ENCODE data around the gene PGAP6. TPM values are rescaled to one million over a fixed set of nuclear protein-coding genes. Genes with fewer than 3 reads are reported as not detected.
A peak's percentile ranks its signal among the peaks of the same experiment; 100 is the strongest.

Gene PGAP6
- total and polyA plus RNA-seq, 2 experiments from 2014 or later, result 133 to 205 TPM

GRCh38 chr16:386641-387156 is 4.9 kb upstream of the PGAP6 start:
- peaks cover 40% of the 10 kb centered on the region for H3K4me1 ChIP-seq (ENCODE audit: insufficient read depth)
- H3K4me3 ChIP-seq, result no peak overlapping the region
- peak; percentile 10 for DNase-seq (ENCODE audit: low spot score)
- no peak overlapping the region for H2AFZ ChIP-seq
- peaks cover 17% of the 10 kb centered on the region for H3K79me2 ChIP-seq
- peak overlapping the region; percentile 88 for H3K27ac ChIP-seq
- no peak for TF ChIP-seq EZH2 (IDR thresholded peaks at IDR 0.05; ENCODE audit: borderline replicate concordance)
- no peak for TF ChIP-seq CTCF (IDR thresholded peaks at IDR 0.05; ENCODE audit: poor library complexity)
- no peak for TF ChIP-seq EZH2phosphoT487 (IDR thresholded peaks at IDR 0.05; ENCODE audit: low read depth, severe bottlenecking, unreplicated experiment)
- no peaks in the 10 kb centered on the region for H3K9me2 ChIP-seq (replicated peaks; ENCODE audit: insufficient read depth)
- WGBS (ENCODE audit: low lambda C conversion rate, missing lambda C conversion rate), result 77% methylated on average over 19 of the region's 19 CpGs
- H3K27me3 ChIP-seq, result no peaks in the 10 kb centered on the region
- peak overlapping the region; percentile 71 for H3K4me2 ChIP-seq
- no peaks in the 10 kb centered on the region for H4K20me1 ChIP-seq (ENCODE audit: insufficient read depth, poor library complexity, severe bottlenecking)
- H3K36me3 ChIP-seq (replicated peaks; ENCODE audit: insufficient read depth, low read depth), result no peaks in the 10 kb centered on the region
- no peaks in the 10 kb centered on the region for H3K9me3 ChIP-seq (ENCODE audit: low read depth)

GRCh38 chr16:383326-384051 is 1.7 kb upstream of the PGAP6 start:
- Histone ChIP-seq H3K36me3 (replicated peaks; ENCODE audit: insufficient read depth, low read depth) (no peaks in the 10 kb centered on the region), H2AFZ (no peak overlapping the region), H4K20me1 (ENCODE audit: insufficient read depth, poor library complexity, severe bottlenecking) (peaks cover 8% of the 10 kb centered on the region), H3K79me2 (peaks cover 30% of the 10 kb centered on the region), H3K9me3 (ENCODE audit: low read depth) (no peaks in the 10 kb centered on the region), H3K27ac (peak overlapping the region; percentile 91), H3K9me2 (replicated peaks; ENCODE audit: insufficient read depth) (no peaks in the 10 kb centered on the region), H3K27me3 (no peaks in the 10 kb centered on the region), H3K4me3 (peak overlapping the region; percentile 98), H3K4me2 (peak overlapping the region; percentile 98), H3K4me1 (ENCODE audit: insufficient read depth) (peaks cover 40% of the 10 kb centered on the region)
- WGBS (ENCODE audit: low lambda C conversion rate, missing lambda C conversion rate), result 17% methylated on average over 31 of the region's 33 CpGs
- peak; percentile 82 for DNase-seq (ENCODE audit: low spot score)
- TF ChIP-seq CTCF (IDR thresholded peaks at IDR 0.05; ENCODE audit: poor library complexity) (no peak), EZH2 (IDR thresholded peaks at IDR 0.05; ENCODE audit: borderline replicate concordance) (no peak), EZH2phosphoT487 (IDR thresholded peaks at IDR 0.05; ENCODE audit: low read depth, severe bottlenecking, unreplicated experiment) (no peak)

GRCh38 chr16:381012-381788 is 578 bp downstream of the PGAP6 start:
- 0% methylated on average over 6 of the region's 73 CpGs for WGBS (ENCODE audit: low lambda C conversion rate, missing lambda C conversion rate)
- peaks cover 8% of the 10 kb centered on the region for H4K20me1 ChIP-seq (ENCODE audit: insufficient read depth, poor library complexity, severe bottlenecking)
- H3K9me2 ChIP-seq (replicated peaks; ENCODE audit: insufficient read depth), result no peaks in the 10 kb centered on the region
- no peaks in the 10 kb centered on the region for H3K36me3 ChIP-seq (replicated peaks; ENCODE audit: insufficient read depth, low read depth)
- peak overlapping the region; percentile 97 for H3K4me2 ChIP-seq
- no peak for TF ChIP-seq EZH2phosphoT487 (IDR thresholded peaks at IDR 0.05; ENCODE audit: low read depth, severe bottlenecking, unreplicated experiment)
- no peak for TF ChIP-seq EZH2 (IDR thresholded peaks at IDR 0.05; ENCODE audit: borderline replicate concordance)
- H3K9me3 ChIP-seq (ENCODE audit: low read depth), result no peaks in the 10 kb centered on the region
- peak overlapping the region; percentile 96 for H3K27ac ChIP-seq
- H2AFZ ChIP-seq, result peak overlapping the region; percentile 60
- peak overlapping the region; percentile 96 for H3K4me3 ChIP-seq
- peaks cover 29% of the 10 kb centered on the region for H3K4me1 ChIP-seq (ENCODE audit: insufficient read depth)
- H3K79me2 ChIP-seq, result peaks cover 31% of the 10 kb centered on the region
- peak; percentile 78 for DNase-seq (ENCODE audit: low spot score)
- H3K27me3 ChIP-seq, result no peaks in the 10 kb centered on the region

- TF ChIP-seq CTCF (IDR thresholded peaks at IDR 0.05; ENCODE audit: poor library complexity) (no peak), EZH2phosphoT487 (IDR thresholded peaks at IDR 0.05; ENCODE audit: low read depth, severe bottlenecking, unreplicated experiment) (no peak), EZH2 (IDR thresholded peaks at IDR 0.05; ENCODE audit: borderline replicate concordance) (no peak)
- Histone ChIP-seq H3K27ac (peak overlapping the region; percentile 96), H2AFZ (peak overlapping the region; percentile 60), H4K20me1 (ENCODE audit: insufficient read depth, poor library complexity, severe bottlenecking) (peaks cover 8% of the 10 kb centered on the region), H3K4me1 (ENCODE audit: insufficient read depth) (peaks cover 29% of the 10 kb centered on the region), H3K9me2 (replicated peaks; ENCODE audit: insufficient read depth) (no peaks in the 10 kb centered on the region), H3K79me2 (peaks cover 29% of the 10 kb centered on the region), H3K36me3 (replicated peaks; ENCODE audit: insufficient read depth, low read depth) (no peaks in the 10 kb centered on the region), H3K4me2 (peak overlapping the region; percentile 97), H3K27me3 (no peaks in the 10 kb centered on the region), H3K4me3 (peak overlapping the region; percentile 96), H3K9me3 (ENCODE audit: low read depth) (no peaks in the 10 kb centered on the region)
- no peak for DNase-seq (ENCODE audit: low spot score)
- WGBS (ENCODE audit: low lambda C conversion rate, missing lambda C conversion rate), result 0% methylated on average over 3 of the region's 12 CpGs
These were observed 1.1 kb downstream of the PGAP6 start for GRCh38 chr16:380762-381011.

Data from hepatocyte (in vitro differentiated cells).